VCaP (cell line): ENCODE measurements around the gene CAPRIN2.
A peak's percentile ranks its signal among the peaks of the same experiment; 100 is the strongest.

ENCODE experiments used
- H3K27ac ChIP-seq: fragments of 450-650 bp; 2 replicates; pipeline ENCODE4 v1.5.1; 2017
- CTCF ChIP-seq: fragments of 450-650 bp; conservative IDR thresholded peaks from 2 replicates; pipeline ENCODE4 v1.5.1; 2017; ENCODE audit warnings: mild to moderate bottlenecking, moderate library complexity

The CAPRIN2 gene

GRCh38 chr12:30794591-30795409 lies 40.0 kb upstream of the CAPRIN2 start:
- H3K27ac ChIP-seq = peak overlapping the region; percentile 80

GRCh38 chr12:30794020-30794419 lies 39.3 kb upstream of the CAPRIN2 start:
- peak overlapping the region; percentile 80 for H3K27ac ChIP-seq
- TF ChIP-seq CTCF = no peak

More at GRCh38 chr12:30794591-30795409, 40.0 kb upstream of the CAPRIN2 start:
- no peak for TF ChIP-seq CTCF

- no peak for TF ChIP-seq CTCF
- H3K27ac ChIP-seq = peak overlapping the region; percentile 80
Observed at GRCh38 chr12:30792648-30793499, 38.1 kb upstream of the CAPRIN2 start.

GRCh38 chr12:30792085-30792484 lies 37.3 kb upstream of the CAPRIN2 start:
- TF ChIP-seq CTCF = no peak
- H3K27ac ChIP-seq = peak overlapping the region; percentile 80

- TF ChIP-seq CTCF = no peak
- no peak overlapping the region for H3K27ac ChIP-seq
Observed at GRCh38 chr12:30788754-30789153, 34.0 kb upstream of the CAPRIN2 start.

- TF ChIP-seq CTCF = no peak
- no peak overlapping the region for H3K27ac ChIP-seq
Observed at GRCh38 chr12:30785630-30786029, 30.9 kb upstream of the CAPRIN2 start.

- no peak for TF ChIP-seq CTCF
Observed at GRCh38 chr12:30784508-30784907, 29.8 kb upstream of the CAPRIN2 start.

More at GRCh38 chr12:30784508-30784907, 29.8 kb upstream of the CAPRIN2 start:
- H3K27ac ChIP-seq = no peak overlapping the region
